Measurements from ENCODE around the gene SLC9A9. TPM values are rescaled to one million over a fixed set of nuclear protein-coding genes. Genes with fewer than 3 reads are reported as not detected.
A peak's percentile ranks its signal among the peaks of the same experiment; 100 is the strongest.

The SLC9A9 gene
- total and polyA plus RNA-seq, 4 donors: 3.3 to 15.0 (median 6.1) TPM

GRCh38 chr3:143783851-143784370, 64.4 kb downstream of the SLC9A9 start:
- Histone ChIP-seq H3K27ac (ENCODE audit: low read depth in 1 of 2, low read length in 2 of 2) (no peak overlapping the region), H3K4me3 (ENCODE audit: low read depth in 1 of 3, low read length in 3 of 3) (no peak overlapping the region), H3K27me3 (ENCODE audit: control insufficient read depth in 4 of 4, insufficient read depth in 4 of 4, low read length in 3 of 4) (no peaks in the 10 kb centered on the region), H3K4me1 (ENCODE audit: control insufficient read depth in 4 of 4, insufficient read depth in 4 of 4, low read length in 3 of 4) (peaks cover 0 to 2% (median 0%) of the 10 kb centered on the region in 4 donors), H3K9ac (ENCODE audit: low read depth in 1 of 2, low read length in 2 of 2) (no peak overlapping the region), H3K36me3 (ENCODE audit: control insufficient read depth in 4 of 4, insufficient read depth in 3 of 4, low read depth in 1 of 4, low read length in 3 of 4) (no peaks in the 10 kb centered on the region), H3K9me3 (ENCODE audit: control insufficient read depth in 4 of 4, low read length in 3 of 4) (peaks cover 0 to 4% (median under 1%) of the 10 kb centered on the region in 4 donors)
- TF ChIP-seq NR2F2 (IDR thresholded peaks at IDR 0.05) (no peak), ATF3 (IDR thresholded peaks at IDR 0.05) (no peak), EGR1 (IDR thresholded peaks at IDR 0.05; ENCODE audit: low read depth in 2 of 2) (no peak), ZBTB33 (IDR thresholded peaks at IDR 0.05) (no peak), TAF1 (conservative IDR thresholded peaks at IDR 0.05) (no peak), RAD21 (IDR thresholded peaks at IDR 0.05) (no peak), FOXA1 (IDR thresholded peaks at IDR 0.05) (no peak)
- DNase-seq (ENCODE audit: low spot score): no peak
- 62% methylated on average over 4 of the region's 4 CpGs for WGBS

- 17% methylated on average over 4 of the region's 4 CpGs for WGBS
- H3K9me3 ChIP-seq (ENCODE audit: control insufficient read depth in 4 of 4, low read length in 3 of 4): no peaks in the 10 kb centered on the region
- no peaks in the 10 kb centered on the region for H3K36me3 ChIP-seq (ENCODE audit: control insufficient read depth in 4 of 4, insufficient read depth in 3 of 4, low read depth in 1 of 4, low read length in 3 of 4)
- no peaks in the 10 kb centered on the region for H3K4me1 ChIP-seq (ENCODE audit: control insufficient read depth in 4 of 4, insufficient read depth in 4 of 4, low read length in 3 of 4)
- H3K27me3 ChIP-seq (ENCODE audit: control insufficient read depth in 4 of 4, insufficient read depth in 4 of 4, low read length in 3 of 4): no peaks in the 10 kb centered on the region
- TF ChIP-seq TAF1 (conservative IDR thresholded peaks at IDR 0.05) (no peak), CTCF (IDR thresholded peaks at IDR 0.05; ENCODE audit: low read depth, low read length, missing input control) (peak; percentile 32), RAD21 (IDR thresholded peaks at IDR 0.05) (peak; percentile 83 to 85), NR2F2 (IDR thresholded peaks at IDR 0.05) (no peak), MAX (IDR thresholded peaks at IDR 0.05) (no peak), YY1 (IDR thresholded peaks at IDR 0.05) (peak; percentile 51)
- DNase-seq (ENCODE audit: low spot score): no peak
- H3K27ac ChIP-seq (ENCODE audit: low read depth in 1 of 2, low read length in 2 of 2): no peak overlapping the region
- no peak overlapping the region for H3K4me3 ChIP-seq (ENCODE audit: low read depth in 1 of 3, low read length in 3 of 3)
- no peak overlapping the region for H3K9ac ChIP-seq (ENCODE audit: low read depth in 1 of 2, low read length in 2 of 2)
Observed at GRCh38 chr3:143775459-143775858, 72.8 kb downstream of the SLC9A9 start.

- Histone ChIP-seq H3K27ac (ENCODE audit: low read depth in 1 of 2, low read length in 2 of 2) (no peak overlapping the region), H3K27me3 (ENCODE audit: control insufficient read depth in 4 of 4, insufficient read depth in 4 of 4, low read length in 3 of 4) (no peaks in the 10 kb centered on the region), H3K36me3 (ENCODE audit: control insufficient read depth in 4 of 4, insufficient read depth in 3 of 4, low read depth in 1 of 4, low read length in 3 of 4) (no peaks in the 10 kb centered on the region), H3K9ac (ENCODE audit: low read depth in 1 of 2, low read length in 2 of 2) (no peak overlapping the region), H3K9me3 (ENCODE audit: control insufficient read depth in 4 of 4, low read length in 3 of 4) (no peaks in the 10 kb centered on the region), H3K4me3 (ENCODE audit: low read depth in 1 of 3, low read length in 3 of 3) (no peak overlapping the region), H3K4me1 (ENCODE audit: control insufficient read depth in 4 of 4, insufficient read depth in 4 of 4, low read length in 3 of 4) (no peaks in the 10 kb centered on the region)
- DNase-seq (ENCODE audit: low spot score): no peak
- TF ChIP-seq ZBTB33 (IDR thresholded peaks at IDR 0.05) (no peak), TAF1 (conservative IDR thresholded peaks at IDR 0.05) (no peak), MAX (IDR thresholded peaks at IDR 0.05) (no peak), RXRA (IDR thresholded peaks at IDR 0.05) (no peak), NR2F2 (IDR thresholded peaks at IDR 0.05) (no peak), RAD21 (IDR thresholded peaks at IDR 0.05) (no peak), SP1 (IDR thresholded peaks at IDR 0.05) (no peak), FOXA2 (IDR thresholded peaks at IDR 0.05) (no peak)
- 83% methylated on average over 5 of the region's 5 CpGs for WGBS
Observed at GRCh38 chr3:143771939-143772338, 76.3 kb downstream of the SLC9A9 start.
